ENCODE results near the gene IL32. TPM values are rescaled to one million over a fixed set of nuclear protein-coding genes. Genes with fewer than 3 reads are reported as not detected.

IL32 gene
- total and polyA plus RNA-seq, 4 donors = 83.7 to 275 (median 200) TPM

DNA sequence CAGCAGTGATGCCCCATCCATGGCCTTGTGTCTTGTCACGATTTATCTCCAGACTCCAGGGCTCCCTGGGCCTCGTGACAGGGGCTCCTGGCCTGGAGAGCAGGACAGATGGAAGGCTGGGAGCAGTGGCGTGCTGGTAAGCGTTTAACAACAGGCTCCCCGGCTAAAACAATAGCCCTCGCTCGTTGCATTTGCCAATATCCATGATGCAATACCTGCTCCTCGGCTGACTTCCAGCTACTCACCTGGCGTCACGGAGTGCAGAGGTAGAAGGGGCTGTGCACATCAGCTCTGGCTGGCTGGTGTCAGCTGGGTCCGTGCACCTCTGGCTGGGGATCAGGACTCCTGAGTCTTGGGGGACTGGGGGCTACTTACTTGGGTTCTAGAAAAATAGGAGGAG, 27.2 kb upstream of the IL32 start:
- Histone ChIP-seq H3K27me3 (ENCODE audit: control insufficient read depth in 3 of 3, insufficient read depth in 3 of 3, low read length in 2 of 3) (peaks cover 0 to 49% (median 44%) of the 10 kb centered on the region in 3 donors), H3K9ac (ENCODE audit: insufficient read depth in 1 of 2, low read length in 2 of 2) (no peak overlapping the region), H3K4me1 (ENCODE audit: control insufficient read depth in 5 of 5, insufficient read depth in 5 of 5, low read length in 5 of 5) (peaks cover 0 to 4% (median 0%) of the 10 kb centered on the region in 5 donors), H3K9me3 (ENCODE audit: control insufficient read depth in 4 of 4, insufficient read depth in 3 of 4, low read length in 3 of 4) (no peaks in the 10 kb centered on the region), H3K36me3 (ENCODE audit: control insufficient read depth in 4 of 4, insufficient read depth in 4 of 4, low read length in 4 of 4) (no peaks in the 10 kb centered on the region), H3K27ac (ENCODE audit: low read depth in 1 of 2, low read length in 1 of 2) (no peak overlapping the region), H3K4me3 (no peak overlapping the region)
- no peak for DNase-seq
- WGBS, 2 donors = 29 to 33% methylated on average over 11 of the region's 11 CpGs
- TF ChIP-seq, protein P1, sequence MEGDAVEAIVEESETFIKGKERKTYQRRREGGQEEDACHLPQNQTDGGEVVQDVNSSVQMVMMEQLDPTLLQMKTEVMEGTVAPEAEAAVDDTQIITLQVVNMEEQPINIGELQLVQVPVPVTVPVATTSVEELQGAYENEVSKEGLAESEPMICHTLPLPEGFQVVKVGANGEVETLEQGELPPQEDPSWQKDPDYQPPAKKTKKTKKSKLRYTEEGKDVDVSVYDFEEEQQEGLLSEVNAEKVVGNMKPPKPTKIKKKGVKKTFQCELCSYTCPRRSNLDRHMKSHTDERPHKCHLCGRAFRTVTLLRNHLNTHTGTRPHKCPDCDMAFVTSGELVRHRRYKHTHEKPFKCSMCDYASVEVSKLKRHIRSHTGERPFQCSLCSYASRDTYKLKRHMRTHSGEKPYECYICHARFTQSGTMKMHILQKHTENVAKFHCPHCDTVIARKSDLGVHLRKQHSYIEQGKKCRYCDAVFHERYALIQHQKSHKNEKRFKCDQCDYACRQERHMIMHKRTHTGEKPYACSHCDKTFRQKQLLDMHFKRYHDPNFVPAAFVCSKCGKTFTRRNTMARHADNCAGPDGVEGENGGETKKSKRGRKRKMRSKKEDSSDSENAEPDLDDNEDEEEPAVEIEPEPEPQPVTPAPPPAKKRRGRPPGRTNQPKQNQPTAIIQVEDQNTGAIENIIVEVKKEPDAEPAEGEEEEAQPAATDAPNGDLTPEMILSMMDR (IDR thresholded peaks at IDR 0.05; ENCODE audit: control extremely low read depth, extremely low read depth) = no peak
- ATAC-seq (ENCODE audit: insufficient read depth, low FRiP score) = no peak

DNA sequence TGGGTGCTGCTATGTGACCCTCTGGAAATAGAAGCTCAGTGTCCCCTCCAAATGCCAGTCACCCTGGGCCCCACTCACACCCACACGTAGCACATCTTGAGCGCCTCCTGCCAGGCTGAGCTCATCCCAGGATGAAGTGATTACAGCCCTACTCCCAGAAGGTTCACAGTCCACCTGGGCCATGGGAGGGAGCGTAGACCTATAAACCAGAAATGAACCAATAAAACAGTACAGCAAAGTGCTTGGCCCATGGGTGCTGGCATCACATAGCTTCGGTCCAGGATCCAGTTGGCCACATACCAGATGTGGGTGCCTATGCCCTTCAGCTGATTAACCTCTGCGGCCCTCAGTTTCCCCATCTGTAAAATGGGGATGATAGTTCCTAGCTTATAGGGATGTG, 26.5 kb upstream of the IL32 start:
- Histone ChIP-seq H3K36me3 (ENCODE audit: control insufficient read depth in 4 of 4, insufficient read depth in 4 of 4, low read length in 4 of 4) (no peaks in the 10 kb centered on the region), H3K9ac (ENCODE audit: insufficient read depth in 1 of 2, low read length in 2 of 2) (no peak overlapping the region), H3K4me3 (no peak overlapping the region), H3K9me3 (ENCODE audit: control insufficient read depth in 4 of 4, insufficient read depth in 3 of 4, low read length in 3 of 4) (no peaks in the 10 kb centered on the region), H3K4me1 (ENCODE audit: control insufficient read depth in 5 of 5, insufficient read depth in 5 of 5, low read length in 5 of 5) (peaks cover 0 to 4% (median 0%) of the 10 kb centered on the region in 5 donors), H3K27ac (ENCODE audit: low read depth in 1 of 2, low read length in 1 of 2) (no peak overlapping the region), H3K27me3 (ENCODE audit: control insufficient read depth in 3 of 3, insufficient read depth in 3 of 3, low read length in 2 of 3) (peaks cover 0 to 56% (median 51%) of the 10 kb centered on the region in 3 donors)
- WGBS, 2 donors = 85 to 86% methylated on average over 5 of the region's 5 CpGs
- ATAC-seq (ENCODE audit: insufficient read depth, low FRiP score) (no peak), DNase-seq (no peak)
- TF ChIP-seq, protein P1 (IDR thresholded peaks at IDR 0.05; ENCODE audit: control extremely low read depth, extremely low read depth) = no peak

DNA sequence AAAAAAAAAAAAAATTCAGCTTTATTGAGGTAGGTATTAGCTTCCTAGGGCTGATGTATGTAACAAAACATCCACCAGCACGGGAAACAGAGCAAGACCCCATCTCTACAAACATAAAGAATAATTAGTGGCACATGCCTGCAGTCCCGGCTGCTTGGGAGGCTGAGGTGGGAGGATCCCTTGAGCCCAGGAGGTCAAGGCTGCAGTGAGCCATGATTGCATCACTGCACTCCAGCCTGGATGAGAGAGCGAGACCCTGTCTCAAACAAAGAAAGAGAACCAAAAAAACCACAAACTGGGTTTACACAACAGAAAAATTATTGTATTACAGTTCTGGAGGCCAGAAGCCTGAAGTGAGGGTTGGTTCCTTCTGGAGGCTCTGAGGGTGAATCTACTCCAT, 23.1 kb upstream of the IL32 start:
- peaks cover 0 to 6% (median 3%) of the 10 kb centered on the region in 5 donors for H3K4me1 ChIP-seq (ENCODE audit: control insufficient read depth in 5 of 5, insufficient read depth in 5 of 5, low read length in 5 of 5)
- H3K9me3 ChIP-seq (ENCODE audit: control insufficient read depth in 4 of 4, insufficient read depth in 3 of 4, low read length in 3 of 4) = no peaks in the 10 kb centered on the region
- DNase-seq (no peak), ATAC-seq (ENCODE audit: insufficient read depth, low FRiP score) (no peak)
- no peaks in the 10 kb centered on the region for H3K36me3 ChIP-seq (ENCODE audit: control insufficient read depth in 4 of 4, insufficient read depth in 4 of 4, low read length in 4 of 4)
- peaks cover 0 to 60% (median 52%) of the 10 kb centered on the region in 3 donors for H3K27me3 ChIP-seq (ENCODE audit: control insufficient read depth in 3 of 3, insufficient read depth in 3 of 3, low read length in 2 of 3)
- 67 to 82% methylated on average over 3 of the region's 3 CpGs for WGBS, 2 donors
- no peak overlapping the region for H3K27ac ChIP-seq (ENCODE audit: low read depth in 1 of 2, low read length in 1 of 2)
- TF ChIP-seq, protein P1 (IDR thresholded peaks at IDR 0.05; ENCODE audit: control extremely low read depth, extremely low read depth) = no peak
- no peak overlapping the region for H3K4me3 ChIP-seq
- H3K9ac ChIP-seq (ENCODE audit: insufficient read depth in 1 of 2, low read length in 2 of 2) = no peak overlapping the region

DNA sequence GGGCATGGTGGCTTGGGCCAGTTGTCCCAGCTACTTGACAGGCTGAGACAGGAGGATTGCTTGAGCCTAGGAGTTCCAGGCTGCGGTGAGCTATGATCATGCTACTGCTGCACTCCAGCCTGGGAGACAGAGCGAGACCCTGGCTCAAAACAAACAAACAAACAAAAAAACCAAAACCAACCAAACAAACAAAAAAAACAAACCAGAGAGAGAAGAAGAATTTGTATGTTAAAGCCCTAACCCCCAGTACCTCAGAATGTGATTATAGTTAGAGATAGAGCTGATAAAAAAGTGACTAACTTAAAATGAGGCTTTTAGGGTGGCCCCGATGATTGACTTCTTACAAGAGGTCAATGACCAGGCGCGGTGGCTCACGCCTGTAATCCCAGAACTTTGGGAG, 20.7 kb upstream of the IL32 start:
- TF ChIP-seq, protein P1 (IDR thresholded peaks at IDR 0.05; ENCODE audit: control extremely low read depth, extremely low read depth) = no peak
- no peak for ATAC-seq (ENCODE audit: insufficient read depth, low FRiP score)
- Histone ChIP-seq H3K27ac (ENCODE audit: low read depth in 1 of 2, low read length in 1 of 2) (no peak overlapping the region), H3K9ac (ENCODE audit: insufficient read depth in 1 of 2, low read length in 2 of 2) (no peak overlapping the region), H3K9me3 (ENCODE audit: control insufficient read depth in 4 of 4, insufficient read depth in 3 of 4, low read length in 3 of 4) (no peaks in the 10 kb centered on the region), H3K36me3 (ENCODE audit: control insufficient read depth in 4 of 4, insufficient read depth in 4 of 4, low read length in 4 of 4) (no peaks in the 10 kb centered on the region), H3K4me3 (no peak overlapping the region), H3K4me1 (ENCODE audit: control insufficient read depth in 5 of 5, insufficient read depth in 5 of 5, low read length in 5 of 5) (peaks cover 0 to 6% (median 3%) of the 10 kb centered on the region in 5 donors), H3K27me3 (ENCODE audit: control insufficient read depth in 3 of 3, insufficient read depth in 3 of 3, low read length in 2 of 3) (peaks cover 0 to 58% (median 49%) of the 10 kb centered on the region in 3 donors)
- DNase-seq = no peak
- WGBS, 2 donors = 90 to 96% methylated on average over 6 of the region's 6 CpGs
